NCI-H1092 treated with DMSO at 0.1 percent for 48 hours (cell line): Measurements from ENCODE around the gene COPG1.

ENCODE experiments used
- DNase-seq: peaks from one replicate; lab custom pipeline; 2025; lab: John Stamatoyannopoulos, UW

The COPG1 gene

GRCh38 chr3:129278966-129279906, 29.8 kb downstream of the COPG1 start:
- peak; percentile 30 for DNase-seq

GRCh38 chr3:129280183-129280582, 30.8 kb downstream of the COPG1 start:
- no peak for DNase-seq

- no peak for DNase-seq
These were observed 32.3 kb downstream of the COPG1 start for GRCh38 chr3:129281726-129282125.

DNA sequence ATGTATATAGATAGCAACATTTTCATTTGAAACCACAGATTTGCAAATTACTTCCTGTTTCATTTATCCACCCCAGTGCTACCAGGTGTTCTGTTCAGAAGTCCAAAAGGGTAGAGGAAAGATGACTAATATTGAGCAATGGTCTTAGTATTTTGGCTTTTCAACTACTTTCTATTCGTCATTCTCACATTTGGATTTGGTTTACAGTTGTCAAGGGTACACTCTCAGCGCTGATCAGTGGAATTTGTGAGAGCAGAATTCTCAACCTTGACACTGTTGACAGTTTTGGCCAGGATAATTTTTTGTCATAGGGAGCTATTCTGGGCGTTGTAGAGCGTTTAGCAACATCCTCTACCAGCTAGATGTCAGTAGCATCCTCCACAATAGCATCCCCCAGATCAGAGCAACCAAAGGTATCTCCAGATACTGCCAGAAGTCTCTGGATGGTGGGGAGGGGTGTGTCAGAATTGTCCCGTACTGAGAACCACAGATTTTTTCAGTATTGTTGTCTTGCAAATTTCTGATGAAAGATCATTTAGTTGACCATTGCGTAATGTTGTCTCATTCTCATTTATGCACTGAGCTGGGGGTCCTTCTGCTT, 33.4 kb downstream of the COPG1 start:
- DNase-seq: no peak

DNA sequence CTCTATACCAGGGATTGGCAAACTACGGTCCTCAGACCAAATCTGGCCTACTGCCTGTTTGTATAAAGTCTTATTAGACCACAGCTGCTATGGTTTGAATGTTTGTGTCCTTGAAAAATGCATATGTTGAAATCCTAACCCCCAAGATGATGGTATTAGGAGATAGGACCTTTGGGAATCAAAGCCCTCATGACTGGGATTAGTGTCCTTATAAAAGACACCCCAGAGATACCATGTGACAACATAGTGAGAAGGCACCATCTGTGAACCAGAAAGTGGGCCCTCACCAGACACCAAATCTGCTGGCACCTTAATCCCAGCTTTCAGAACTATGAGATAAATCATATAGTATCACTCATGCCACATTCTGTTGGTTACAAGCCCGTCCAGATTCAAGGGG, 36.7 kb downstream of the COPG1 start:
- DNase-seq: no peak

DNA sequence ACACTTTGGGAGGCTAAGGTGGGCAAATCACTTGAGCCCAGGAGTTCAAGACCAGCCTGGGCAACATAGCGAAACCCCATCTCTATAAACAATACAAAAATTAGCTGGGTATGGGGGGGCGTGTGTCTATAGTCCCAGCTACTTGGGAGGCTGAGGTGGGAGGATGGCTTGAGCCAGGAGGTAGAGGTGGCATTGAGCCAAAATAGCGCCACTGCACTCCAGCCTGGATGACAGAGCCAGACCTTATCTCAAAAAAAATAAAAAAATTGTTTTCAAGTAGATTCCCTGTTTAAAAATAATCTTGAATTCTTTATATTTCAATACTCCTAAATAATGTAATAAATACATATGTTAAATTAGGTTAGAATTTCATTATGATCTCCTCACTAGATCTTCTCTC, 39.0 kb downstream of the COPG1 start:
- no peak for DNase-seq

DNA sequence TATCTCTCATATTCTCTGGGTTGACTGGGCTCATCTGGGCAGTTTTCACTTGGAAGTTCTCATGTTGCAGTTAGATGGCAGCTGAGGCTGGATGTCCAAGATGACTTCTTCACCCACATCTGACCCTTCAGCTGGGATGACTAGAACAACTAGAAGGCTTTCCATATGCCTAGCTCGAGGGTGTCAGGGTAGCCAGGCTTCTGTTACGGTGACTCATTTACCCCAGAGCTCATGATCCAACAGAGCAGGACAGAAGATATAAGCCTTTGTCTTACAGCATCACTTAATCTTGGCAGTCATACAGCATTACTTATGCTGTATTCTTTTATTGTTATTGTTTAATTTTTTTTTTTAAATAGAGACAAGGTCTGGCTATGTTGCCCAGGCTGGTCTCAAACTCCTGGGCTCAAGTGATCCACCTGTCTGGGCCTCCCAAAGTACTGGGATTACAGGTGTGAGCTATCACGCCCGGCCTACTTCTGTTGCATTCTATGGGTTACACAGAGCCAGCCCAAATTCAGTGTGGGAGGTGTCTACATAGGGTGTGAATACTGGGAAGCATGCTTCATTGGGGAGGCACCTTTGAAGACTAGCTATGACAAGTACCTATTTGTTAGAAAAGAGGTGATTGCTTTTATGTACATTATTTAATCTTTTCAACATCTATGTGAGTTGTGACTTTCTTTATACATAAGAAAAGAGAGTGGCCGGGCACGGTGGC, 40.0 kb downstream of the COPG1 start:
- no peak for DNase-seq

GRCh38 chr3:129291236-129291886, 42.0 kb downstream of the COPG1 start:
- DNase-seq: no peak

- DNase-seq: no peak
These were observed 45.9 kb downstream of the COPG1 start for GRCh38 chr3:129295286-129295685.

DNA sequence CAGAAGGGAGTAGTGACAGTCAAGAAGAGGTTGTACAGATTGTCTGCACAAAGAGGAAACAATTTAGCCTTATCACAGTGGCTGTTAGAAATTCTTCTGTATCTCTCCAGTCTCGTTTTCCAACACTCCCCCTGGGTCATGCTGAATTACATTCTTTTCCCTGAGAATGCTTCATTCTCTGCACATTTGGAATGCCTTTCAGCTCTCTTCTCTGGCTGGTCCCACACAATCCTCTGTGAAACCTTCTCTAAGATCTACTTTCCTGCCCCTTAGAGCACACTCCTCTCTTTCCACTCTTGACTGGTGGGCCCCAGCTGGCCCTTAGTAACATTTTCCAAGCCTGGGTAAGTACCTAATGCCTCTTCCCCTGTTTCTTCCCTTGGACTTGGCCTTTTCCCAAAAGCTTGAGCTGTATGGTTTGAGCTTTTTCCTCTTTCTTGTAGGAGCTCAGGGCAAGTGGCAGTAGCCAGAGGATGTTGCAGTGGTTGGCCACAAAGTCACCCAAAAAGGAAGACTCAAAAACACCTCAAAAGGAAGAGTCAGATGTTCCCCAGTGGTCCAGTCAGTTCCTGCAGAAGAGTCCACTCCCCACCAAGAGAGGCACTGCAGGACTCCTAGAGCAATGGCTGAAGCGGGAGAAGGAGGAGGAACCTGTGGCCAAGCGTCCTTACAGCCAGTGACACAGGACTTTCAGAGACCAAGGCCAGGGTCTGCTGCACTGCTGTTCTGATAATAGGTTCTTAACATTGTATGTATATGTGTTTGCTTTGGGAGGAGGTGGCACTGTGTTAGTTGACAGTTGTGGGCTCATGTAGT, 54.9 kb downstream of the COPG1 start:
- DNase-seq: no peak

DNA sequence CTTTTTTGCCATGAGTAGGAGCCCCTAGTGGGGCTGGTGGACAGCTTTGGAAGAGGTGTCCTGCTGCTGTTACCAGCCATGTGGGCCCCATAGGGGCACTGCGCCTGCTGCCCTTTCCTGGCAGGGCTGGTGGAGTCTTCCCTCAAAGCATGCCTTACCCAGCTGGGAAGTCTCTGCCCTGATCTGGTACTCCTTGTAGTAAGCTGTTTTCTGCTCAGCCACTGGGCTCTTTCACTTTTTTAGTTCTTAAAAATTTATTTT, 55.5 kb downstream of the COPG1 start:
- DNase-seq: no peak

DNA sequence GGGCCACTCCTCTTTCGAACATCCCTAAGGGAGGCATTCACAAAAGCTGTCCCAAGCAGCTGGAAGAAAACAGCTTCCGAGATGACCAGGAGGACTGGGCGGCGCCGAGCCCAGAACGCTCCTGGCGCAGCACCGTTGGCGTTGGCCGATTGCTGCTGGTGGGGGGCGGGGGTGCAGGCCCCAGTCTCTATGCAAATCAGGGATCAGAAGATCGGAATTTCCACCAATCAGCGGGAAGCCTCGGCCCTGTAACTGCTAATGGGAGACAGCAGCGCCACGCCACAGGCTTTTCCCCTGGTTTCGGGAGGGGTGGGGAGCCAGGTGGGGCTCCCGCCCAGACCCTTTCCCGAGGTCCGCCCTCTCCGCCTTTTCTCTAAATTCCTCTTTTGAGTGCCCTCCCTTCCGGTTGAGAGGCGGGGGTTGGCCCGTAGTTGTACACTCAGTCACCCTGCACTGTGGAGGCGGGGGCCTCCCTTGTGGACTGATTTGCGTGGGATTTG, 56.2 kb downstream of the COPG1 start:
- DNase-seq: no peak

DNA sequence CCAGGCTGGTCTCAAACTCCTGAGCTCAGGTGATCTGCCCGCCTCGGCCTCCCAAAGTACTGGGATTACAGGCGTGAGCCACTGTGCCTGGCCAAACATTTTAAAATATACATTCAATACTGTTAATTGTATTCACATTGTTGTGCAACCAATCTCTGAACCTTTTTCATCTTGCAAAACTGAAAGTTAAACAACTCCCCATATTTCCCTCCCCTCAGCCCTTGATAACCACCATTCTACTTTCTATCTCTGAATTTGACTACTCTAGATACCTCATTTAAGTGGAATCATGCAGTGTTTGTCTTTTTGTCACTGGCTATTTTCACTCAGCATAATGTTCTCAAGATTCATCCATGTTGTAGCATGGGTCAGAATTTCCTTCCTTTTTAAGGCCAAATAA, 59.2 kb downstream of the COPG1 start:
- DNase-seq: no peak

DNA sequence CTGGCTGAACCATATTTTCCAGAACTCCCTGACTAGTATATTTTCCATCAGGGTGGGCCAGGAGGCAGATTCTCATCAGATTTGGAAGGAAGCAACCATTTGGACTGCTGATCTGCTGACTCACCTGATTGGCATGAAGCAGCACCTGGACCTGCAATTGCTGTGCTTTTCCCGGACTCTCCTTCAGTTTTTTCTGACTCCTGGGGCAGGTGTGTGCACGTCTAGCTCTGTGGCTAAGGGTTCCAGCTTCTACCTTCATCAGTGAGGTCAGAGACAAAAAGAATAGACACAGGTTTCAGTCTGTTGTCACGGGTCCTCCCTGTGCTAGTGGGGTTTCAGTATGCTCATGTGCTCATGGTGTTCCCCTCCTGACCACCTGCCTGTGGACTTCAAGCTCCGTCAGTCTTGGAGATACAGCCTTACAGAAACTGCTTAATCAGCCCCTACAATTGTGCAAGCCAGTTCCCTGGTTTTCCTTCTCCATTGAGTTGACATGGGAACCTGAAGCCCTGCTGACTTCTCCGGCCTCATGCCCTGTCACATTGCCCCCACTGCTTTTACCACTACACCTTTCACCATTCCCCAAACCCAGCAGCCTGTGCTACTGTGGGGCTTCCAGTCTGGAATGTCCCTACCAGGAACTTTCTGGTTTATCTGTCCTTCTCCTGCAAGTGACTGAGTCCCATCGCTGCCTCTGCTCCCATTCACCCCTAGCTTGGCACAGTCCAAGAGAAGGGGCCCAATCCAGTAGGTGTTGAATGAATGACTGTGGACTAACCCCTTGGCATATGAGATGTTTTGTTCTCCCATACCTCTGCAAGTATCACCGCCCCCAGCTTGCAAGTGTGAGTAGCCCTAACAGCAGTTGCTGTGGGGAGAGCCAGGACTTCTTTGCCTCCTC, 61.0 kb downstream of the COPG1 start:
- DNase-seq: no peak

- DNase-seq: no peak
These were observed 61.9 kb downstream of the COPG1 start for GRCh38 chr3:129311054-129311902.

- DNase-seq: no peak
These were observed 62.7 kb downstream of the COPG1 start for GRCh38 chr3:129312021-129312639.

GRCh38 chr3:129312671-129313414, 63.4 kb downstream of the COPG1 start:
- DNase-seq: no peak

- no peak for DNase-seq
These were observed 63.9 kb downstream of the COPG1 start for GRCh38 chr3:129313415-129313664.
